GM21515 (cell line): ENCODE results near the gene ATN1.
"Not testable (repeated sequence)": the region's sequence is repeated elsewhere in the genome, so short reads cannot be mapped to it uniquely, and the experiment has no call there.

Experiments
- ATAC-seq: cut with Tn5 transposase; IDR thresholded peaks from one replicate; pipeline ENCODE4 v1.9.1; 2021; ENCODE audit not compliant: unreplicated experiment

Gene ATN1

DNA sequence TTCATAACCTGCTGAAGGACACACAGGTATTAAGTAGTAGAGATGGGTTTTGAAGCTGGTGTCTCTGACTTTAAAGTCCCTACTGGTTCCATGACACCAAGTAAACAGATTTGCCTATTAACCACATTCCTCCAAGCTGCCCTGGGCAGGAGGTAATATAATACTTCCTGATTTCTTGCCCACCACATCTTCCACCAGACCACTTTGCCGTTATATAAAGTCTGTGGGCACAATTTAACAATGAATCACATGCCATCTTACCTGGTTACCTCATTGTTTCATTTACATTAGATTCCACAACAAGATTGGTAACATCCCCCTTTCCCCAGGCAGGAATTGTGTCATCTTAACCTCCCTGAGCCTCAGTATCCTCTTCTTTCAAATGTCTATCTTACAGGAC, 24.0 kb upstream of the ATN1 start:
- ATAC-seq: no peak

- ATAC-seq: peak; percentile 92
Observed at GRCh38 chr12:6904280-6905276, 23.2 kb upstream of the ATN1 start, which contains the start of gene LRRC23. LRRC23 (plus strand) TSS chr12:6904822; CDS start chr12:6905634, 812 bp downstream.

DNA sequence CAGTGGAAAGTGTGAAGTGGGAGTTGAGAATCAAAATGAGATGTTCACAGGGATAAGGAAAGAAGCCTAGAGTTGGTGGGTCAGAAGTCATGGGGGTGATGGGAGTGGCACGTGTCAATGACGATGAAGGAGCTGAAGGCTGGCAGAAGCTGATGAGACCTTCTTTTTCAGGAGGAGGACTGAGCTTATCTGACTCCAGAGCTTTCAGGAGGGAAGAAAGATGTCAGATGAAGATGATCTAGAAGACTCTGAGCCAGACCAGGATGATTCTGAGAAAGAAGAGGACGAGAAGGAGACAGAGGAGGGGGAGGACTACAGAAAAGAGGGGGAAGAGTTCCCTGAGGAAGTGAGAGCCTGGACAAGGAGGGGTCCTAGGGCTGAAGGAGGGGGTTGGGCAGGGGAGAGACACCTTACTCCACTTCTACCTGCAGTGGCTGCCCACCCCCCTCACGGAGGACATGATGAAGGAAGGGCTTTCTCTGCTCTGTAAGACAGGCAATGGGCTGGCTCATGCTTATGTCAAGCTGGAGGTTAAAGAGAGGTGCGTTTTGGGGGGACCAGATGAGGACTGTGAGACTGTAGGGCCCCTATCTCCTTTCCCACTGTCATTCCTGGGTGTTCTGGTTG, 22.2 kb upstream of the ATN1 start:
- ATAC-seq: no peak

GRCh38 chr12:6908141-6908540, 19.6 kb upstream of the ATN1 start:
- not testable (repeated sequence) for ATAC-seq

GRCh38 chr12:6909421-6910145, 18.2 kb upstream of the ATN1 start:
- no peak for ATAC-seq

DNA sequence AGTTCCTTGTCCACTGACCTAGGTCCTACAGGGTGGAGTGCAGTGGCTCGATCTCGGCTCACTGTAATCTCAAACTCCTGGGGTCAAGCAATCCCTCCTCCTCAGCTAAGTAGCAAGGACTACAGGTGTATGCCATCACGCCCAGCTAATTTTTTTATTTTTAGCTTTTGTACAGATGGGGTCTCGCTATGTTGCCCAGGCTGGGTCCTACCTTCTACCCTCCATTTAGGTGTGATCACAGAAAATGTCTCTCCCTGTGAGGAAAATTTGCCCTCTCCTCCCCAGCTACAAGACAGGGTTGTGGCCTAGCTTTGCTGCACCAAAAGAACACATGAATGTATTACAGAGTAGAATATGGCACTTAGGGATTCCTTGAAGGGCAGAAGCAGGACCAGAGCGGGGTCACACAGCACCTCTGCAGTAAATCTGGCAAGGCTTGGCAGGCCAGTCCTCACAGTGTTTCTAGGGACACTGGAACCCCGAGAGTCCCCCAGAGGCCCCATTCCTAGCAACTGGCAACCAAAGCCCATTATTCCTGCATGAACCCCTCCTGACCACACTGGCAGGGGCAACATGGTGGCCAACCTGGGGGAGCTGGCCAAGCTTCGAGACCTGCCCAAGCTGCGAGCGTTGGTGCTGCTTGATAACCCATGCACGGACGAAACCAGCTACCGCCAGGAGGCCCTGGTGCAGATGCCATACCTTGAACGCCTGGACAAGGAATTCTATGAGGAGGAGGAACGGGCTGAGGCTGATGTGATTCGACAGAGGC, 15.4 kb upstream of the ATN1 start:
- no peak for ATAC-seq

DNA sequence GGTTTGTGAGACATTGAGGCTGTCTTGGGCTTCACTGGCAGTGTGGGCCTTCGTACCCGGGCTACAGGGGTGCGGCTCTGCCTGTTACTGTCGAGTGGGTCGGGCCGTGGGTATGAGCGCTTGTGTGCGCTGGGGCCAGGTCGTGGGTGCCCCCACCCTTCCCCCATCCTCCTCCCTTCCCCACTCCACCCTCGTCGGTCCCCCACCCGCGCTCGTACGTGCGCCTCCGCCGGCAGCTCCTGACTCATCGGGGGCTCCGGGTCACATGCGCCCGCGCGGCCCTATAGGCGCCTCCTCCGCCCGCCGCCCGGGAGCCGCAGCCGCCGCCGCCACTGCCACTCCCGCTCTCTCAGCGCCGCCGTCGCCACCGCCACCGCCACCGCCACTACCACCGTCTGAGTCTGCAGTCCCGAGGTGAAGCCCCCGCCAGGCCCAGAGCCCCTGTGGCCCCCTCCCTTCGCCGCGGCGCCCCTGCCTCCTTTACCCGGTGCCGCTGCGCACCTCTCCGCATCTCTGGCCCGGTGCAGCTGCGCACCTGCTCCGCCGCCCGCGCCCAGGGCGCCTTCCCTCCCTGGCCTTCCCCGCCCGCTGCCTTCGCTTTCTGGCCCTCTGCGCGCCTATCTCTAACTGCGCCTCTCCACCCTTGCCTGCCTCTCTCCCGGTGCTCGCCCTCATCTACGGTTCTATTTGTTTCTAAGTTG, 13.4 kb upstream of the ATN1 start, which contains the start of gene ENO2:
Gene ENO2, plus strand, starts transcription at position 335 of the 701 bp plus-strand sequence. CDS start 1,253 bp downstream, outside the sequence.
- peak; percentile 63 for ATAC-seq

GRCh38 chr12:6914947-6915788, 12.6 kb upstream of the ATN1 start:
- ATAC-seq: no peak

DNA sequence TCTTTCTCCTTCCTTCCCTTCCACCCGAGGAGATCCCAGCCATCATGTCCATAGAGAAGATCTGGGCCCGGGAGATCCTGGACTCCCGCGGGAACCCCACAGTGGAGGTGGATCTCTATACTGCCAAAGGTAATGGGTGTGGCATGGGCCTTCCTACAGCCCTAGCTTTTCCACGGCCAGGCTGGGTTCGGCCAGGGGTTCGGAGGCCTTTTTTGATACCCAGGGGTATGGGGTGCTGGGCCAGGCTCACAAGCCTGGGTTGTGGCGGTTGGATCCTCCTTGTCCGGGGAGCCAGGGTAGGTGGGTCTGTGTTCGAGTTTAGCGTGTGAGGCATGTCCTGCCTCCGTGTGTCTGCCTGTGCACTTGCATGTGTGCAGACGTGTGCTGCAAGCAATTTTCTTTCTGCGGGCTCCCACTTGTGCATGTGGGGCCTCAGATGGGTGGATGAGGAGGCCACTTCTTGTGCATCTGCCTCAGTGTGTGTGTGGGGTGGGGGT, 11.9 kb upstream of the ATN1 start:
- no peak for ATAC-seq

DNA sequence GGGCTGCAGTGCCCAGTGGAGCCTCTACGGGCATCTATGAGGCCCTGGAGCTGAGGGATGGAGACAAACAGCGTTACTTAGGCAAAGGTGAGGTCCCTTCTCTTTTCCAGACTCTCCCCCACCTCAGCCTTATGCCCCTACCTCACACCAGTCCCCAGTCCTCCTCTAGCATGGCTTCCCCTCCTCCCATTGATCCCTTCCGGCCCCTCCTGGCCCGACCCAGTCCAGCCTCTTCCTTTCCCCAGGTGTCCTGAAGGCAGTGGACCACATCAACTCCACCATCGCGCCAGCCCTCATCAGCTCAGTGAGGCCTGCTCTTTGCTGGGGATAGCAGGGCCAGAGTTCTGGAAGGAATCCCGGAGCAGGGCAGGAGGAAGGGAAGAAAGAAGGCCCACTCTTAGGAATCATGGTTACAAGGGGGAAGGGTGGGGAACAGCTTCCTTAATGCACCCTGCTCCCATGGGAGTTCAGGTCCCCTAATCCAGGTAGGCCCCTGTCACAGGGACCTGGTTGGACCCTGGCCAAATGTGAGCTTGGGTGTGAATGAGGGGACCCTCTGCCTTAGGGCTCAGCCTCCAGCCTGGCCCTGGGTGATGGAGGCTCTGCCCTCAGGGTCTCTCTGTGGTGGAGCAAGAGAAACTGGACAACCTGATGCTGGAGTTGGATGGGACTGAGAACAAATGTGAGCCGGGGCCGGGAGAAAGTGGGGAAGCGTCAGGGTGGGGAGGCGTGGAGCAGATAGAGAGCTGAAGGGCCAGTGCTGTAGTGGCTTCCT, 11.1 kb upstream of the ATN1 start:
- ATAC-seq: no peak

DNA sequence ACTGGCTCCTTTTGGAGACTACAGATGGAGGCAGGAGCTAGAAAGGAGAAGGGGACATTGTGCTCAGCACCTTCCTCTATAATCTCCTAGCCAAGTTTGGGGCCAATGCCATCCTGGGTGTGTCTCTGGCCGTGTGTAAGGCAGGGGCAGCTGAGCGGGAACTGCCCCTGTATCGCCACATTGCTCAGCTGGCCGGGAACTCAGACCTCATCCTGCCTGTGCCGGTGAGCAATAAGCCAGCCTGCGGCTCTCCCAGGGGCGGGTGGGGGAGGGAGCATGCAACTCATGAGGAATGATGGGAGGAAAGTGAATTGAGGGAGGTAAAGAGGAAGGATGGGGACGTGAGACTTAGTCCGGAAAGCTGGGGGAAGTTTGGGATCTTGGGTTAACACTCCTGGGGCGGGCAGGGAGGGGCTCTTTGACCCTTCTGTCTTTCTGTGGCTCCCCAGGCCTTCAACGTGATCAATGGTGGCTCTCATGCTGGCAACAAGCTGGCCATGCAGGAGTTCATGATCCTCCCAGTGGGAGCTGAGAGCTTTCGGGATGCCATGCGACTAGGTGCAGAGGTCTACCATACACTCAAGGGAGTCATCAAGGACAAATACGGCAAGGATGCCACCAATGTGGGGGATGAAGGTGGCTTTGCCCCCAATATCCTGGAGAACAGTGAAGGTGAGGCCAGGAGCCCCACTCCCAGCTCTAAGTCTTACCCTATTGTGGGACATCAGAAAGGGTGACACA, 10.1 kb upstream of the ATN1 start:
- ATAC-seq: no peak

DNA sequence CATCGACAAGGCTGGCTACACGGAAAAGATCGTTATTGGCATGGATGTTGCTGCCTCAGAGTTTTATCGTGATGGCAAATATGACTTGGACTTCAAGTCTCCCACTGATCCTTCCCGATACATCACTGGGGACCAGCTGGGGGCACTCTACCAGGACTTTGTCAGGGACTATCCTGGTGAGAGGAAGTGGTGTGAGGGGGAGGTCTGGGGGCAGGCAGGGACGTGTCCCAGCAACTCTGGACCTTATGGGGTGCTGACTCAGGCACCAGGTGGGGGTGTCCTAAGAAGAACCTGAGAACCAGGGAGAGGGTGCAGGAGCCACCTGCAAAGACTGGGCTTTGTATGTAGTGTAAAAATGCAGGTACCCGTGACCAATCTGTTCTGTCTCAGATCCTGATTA, 8.2 kb upstream of the ATN1 start:
- no peak for ATAC-seq

GRCh38 chr12:6921539-6921938, 6.2 kb upstream of the ATN1 start:
- ATAC-seq: no peak

- no peak for ATAC-seq
Observed at GRCh38 chr12:6921996-6922946, 5.5 kb upstream of the ATN1 start.

DNA sequence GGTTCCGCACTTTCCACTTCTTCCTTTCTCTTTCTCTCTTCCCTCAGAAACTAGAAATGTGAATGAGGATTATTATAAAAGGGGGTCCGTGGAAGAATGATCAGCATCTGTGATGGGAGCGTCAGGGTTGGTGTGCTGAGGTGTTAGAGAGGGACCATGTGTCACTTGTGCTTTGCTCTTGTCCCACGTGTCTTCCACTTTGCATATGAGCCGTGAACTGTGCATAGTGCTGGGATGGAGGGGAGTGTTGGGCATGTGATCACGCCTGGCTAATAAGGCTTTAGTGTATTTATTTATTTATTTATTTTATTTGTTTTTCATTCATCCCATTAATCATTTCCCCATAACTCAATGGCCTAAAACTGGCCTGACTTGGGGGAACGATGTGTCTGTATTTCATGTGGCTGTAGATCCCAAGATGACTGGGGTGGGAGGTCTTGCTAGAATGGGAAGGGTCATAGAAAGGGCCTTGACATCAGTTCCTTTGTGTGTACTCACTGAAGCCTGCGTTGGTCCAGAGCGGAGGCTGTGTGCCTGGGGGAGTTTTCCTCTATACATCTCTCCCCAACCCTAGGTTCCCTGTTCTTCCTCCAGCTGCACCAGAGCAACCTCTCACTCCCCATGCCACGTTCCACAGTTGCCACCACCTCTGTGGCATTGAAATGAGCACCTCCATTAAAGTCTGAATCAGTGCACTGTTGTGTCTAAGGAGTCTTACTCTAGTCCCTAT, 4.6 kb upstream of the ATN1 start:
- ATAC-seq: no peak

GRCh38 chr12:6923851-6924250, 3.9 kb upstream of the ATN1 start:
- ATAC-seq: no peak
